IMR-90 (cell line): Measurements from ENCODE around the gene LINC01488. TPM values are rescaled to one million over a fixed set of nuclear protein-coding genes. Genes with fewer than 3 reads are reported as not detected.

Source experiments
- ATAC-seq: fragments of 200-7000 bp; cut with Tn5 transposase; 2 replicates; pipeline ENCODE4 v1.9.1; 2020; ENCODE audit warnings: low read depth, mild to moderate bottlenecking, moderate library complexity
- BruUV-seq: library from RNA; stranded (reverse); fragments of 400-500 nt; replicated peaks from 2 replicates; lab custom pipeline; 2021; lab: Mats Ljungman, UMichigan
- CTCF ChIA-PET: fragments of 300-600 bp; formaldehyde crosslinking; extraction: SDS; loops from one replicate; lab custom pipeline; 2021; ENCODE audit warnings: antibody characterized with exemption; lab: Yijun Ruan, JAX
- POLR2A ChIA-PET: fragments of 300-600 bp; sonication (Branson Sonifier 250); formaldehyde crosslinking; loops from one replicate; lab custom pipeline; 2022; ENCODE audit warnings: antibody characterized with exemption; ENCODE audit not compliant: unreplicated experiment; lab: Charles Lee
- DNase-seq: peaks from one replicate; pipeline ENCODE4 v3.0.0; 2013
- H2AFZ ChIP-seq: replicated peaks from 2 replicates; pipeline ENCODE3; 2013; ENCODE audit warnings: low read length, mild to moderate bottlenecking; ENCODE audit not compliant: poor library complexity
- H2AK5ac ChIP-seq: 2 replicates; pipeline ENCODE4 v1.6.1; 2013; ENCODE audit warnings: low read depth, low read length, inconsistent platforms
- H2AK9ac ChIP-seq: replicated peaks from 2 replicates; pipeline ENCODE3; 2013; ENCODE audit warnings: mild to moderate bottlenecking, low read depth, low read length, moderate library complexity; ENCODE audit not compliant: poor library complexity
- H2BK120ac ChIP-seq: 2 replicates; pipeline ENCODE4 v1.6.1; 2013; ENCODE audit warnings: low read depth, low read length, inconsistent platforms
- H2BK15ac ChIP-seq: 3 replicates; pipeline ENCODE4 v1.6.1; 2013; ENCODE audit warnings: low read depth, low read length, inconsistent platforms
- H2BK20ac ChIP-seq: 2 replicates; pipeline ENCODE4 v1.6.1; 2013; ENCODE audit warnings: low read depth, mild to moderate bottlenecking, inconsistent platforms, low read length, moderate library complexity
- H2BK5ac ChIP-seq: 2 replicates; pipeline ENCODE4 v1.6.1; 2013; ENCODE audit warnings: mild to moderate bottlenecking, low read depth, low read length, inconsistent platforms; ENCODE audit not compliant: poor library complexity, severe bottlenecking
- H3K14ac ChIP-seq: replicated peaks from 2 replicates; pipeline ENCODE4 v1.6.1; 2013; ENCODE audit warnings: low read depth, low read length, inconsistent platforms
- H3K18ac ChIP-seq: 2 replicates; pipeline ENCODE4 v1.6.1; 2013; ENCODE audit warnings: low read depth, low read length, control low read depth
- H3K23ac ChIP-seq: 2 replicates; pipeline ENCODE4 v1.6.1; 2013; ENCODE audit warnings: low read depth, low read length, inconsistent platforms
- H3K27ac ChIP-seq: 2 replicates; pipeline ENCODE4 v1.5.1; 2013; ENCODE audit warnings: mild to moderate bottlenecking, control low read depth, low read length; ENCODE audit not compliant: insufficient read depth
- H3K27me3 ChIP-seq: 2 replicates; pipeline ENCODE4 v1.6.1; 2013; ENCODE audit warnings: low read length; ENCODE audit not compliant: control insufficient read depth, insufficient read depth
- H3K36me3 ChIP-seq: 2 replicates; pipeline ENCODE4 v1.6.1; 2013; ENCODE audit warnings: low read length, mixed read lengths; ENCODE audit not compliant: control insufficient read depth, insufficient read depth
- H3K4ac ChIP-seq: 2 replicates; pipeline ENCODE4 v1.6.1; 2013; ENCODE audit warnings: low read depth, low read length, inconsistent platforms
- H3K4me1 ChIP-seq: 2 replicates; pipeline ENCODE4 v1.6.1; 2013; ENCODE audit warnings: low read length, mixed read lengths; ENCODE audit not compliant: control insufficient read depth, insufficient read depth
- H3K4me2 ChIP-seq: 2 replicates; pipeline ENCODE4 v1.6.1; 2013; ENCODE audit warnings: low read depth, mild to moderate bottlenecking, control low read depth, low read length, moderate library complexity
- H3K4me3 ChIP-seq: 2 replicates; pipeline ENCODE4 v1.5.1; 2013; ENCODE audit warnings: low read depth, mild to moderate bottlenecking, control low read depth, low read length, moderate library complexity; ENCODE audit not compliant: insufficient read depth
- H3K56ac ChIP-seq: 2 replicates; pipeline ENCODE4 v1.6.1; 2013; ENCODE audit warnings: low read length, inconsistent platforms; ENCODE audit not compliant: insufficient read depth; ENCODE audit errors: extremely low read depth
- H3K79me1 ChIP-seq, 2 experiments: 2 replicates each; pipeline ENCODE4 v1.6.1; 2013; ENCODE audit warnings: low read length in 2 of 2, inconsistent platforms in 1 of 2, low read depth in 1 of 2
- H3K9ac ChIP-seq: 2 replicates; pipeline ENCODE4 v1.6.1; 2013; ENCODE audit warnings: low read depth, low read length, control low read depth
- H3K9me1 ChIP-seq: 2 replicates; pipeline ENCODE4 v1.6.1; 2013; ENCODE audit warnings: low read length, inconsistent platforms; ENCODE audit not compliant: insufficient read depth
- H3K9me3 ChIP-seq: 2 replicates; pipeline ENCODE4 v1.6.1; 2013; ENCODE audit warnings: low read length; ENCODE audit not compliant: control insufficient read depth, insufficient read depth
- H4K20me1 ChIP-seq: 2 replicates; pipeline ENCODE4 v1.6.1; 2013; ENCODE audit warnings: low read length, inconsistent platforms; ENCODE audit not compliant: insufficient read depth
- H4K5ac ChIP-seq: 2 replicates; pipeline ENCODE4 v1.6.1; 2013; ENCODE audit warnings: mild to moderate bottlenecking, low read depth, low read length, control low read depth
- H4K8ac ChIP-seq, 2 experiments: 2 replicates each; pipeline ENCODE4 v1.6.1; 2013; ENCODE audit warnings: low read depth in 2 of 2, low read length in 2 of 2, control low read depth in 1 of 2, inconsistent platforms in 1 of 2
- H4K91ac ChIP-seq: 2 replicates; pipeline ENCODE4 v1.6.1; 2013; ENCODE audit warnings: low read depth, low read length, inconsistent platforms; ENCODE audit not compliant: insufficient read depth
- BHLHE40 ChIP-seq: fragments of 150-350 bp; IDR thresholded peaks from 2 replicates; pipeline ENCODE4 v1.6.1; 2016; ENCODE audit warnings: mild to moderate bottlenecking, low read depth, low read length
- RAD21 ChIP-seq: IDR thresholded peaks from 2 replicates; pipeline ENCODE4 v1.6.1; 2012; ENCODE audit warnings: low read length, improper control_type of control experiment
- RFX5 ChIP-seq: IDR thresholded peaks from 2 replicates; pipeline ENCODE4 v1.8.0; 2012; ENCODE audit warnings: low read depth, mild to moderate bottlenecking, low read length, moderate library complexity
- WGBS, 2 experiments: methylation state at CpG; one replicate each; pipeline versions ENCODE4 v1.1.5 to v1.1.7; 2013; ENCODE audit warnings: missing lambda C conversion rate in 2 of 2; ENCODE audit not compliant: insufficient read length in 1 of 2; ENCODE audit errors: extremely low coverage in 2 of 2; 5-methylcytosine and 5-hydroxymethylcytosine counted together
- dilution Hi-C: fragments of 300-500 bp; cut with HindIII; formaldehyde crosslinking; loops from one replicate; pipeline ENCODE4 v1.14.3; 2018; ENCODE audit warnings: low sequenced_read_pairs; ENCODE audit not compliant: unreplicated experiment
- in situ Hi-C: fragments of 300-500 bp; cut with MboI; formaldehyde crosslinking; loops from 3 replicates; pipeline ENCODE4 v1.14.3; 2019; ENCODE audit warnings: low sequenced_read_pairs, inconsistent platforms, mixed read lengths
- intact Hi-C: fragments of 100-400 bp; cut with micrococcal nuclease; formaldehyde crosslinking; loops from 2 replicates; pipeline ENCODE4 v1.10.0; 2022
- polyA plus RNA-seq, 3 experiments: library from polyadenylated mRNA; depleted of rRNA; stranded (reverse); fragments of >200 nt; gene quantifications; 2 replicates each; pipeline ENCODE4 v1.2.3, GENCODE V29; 2012; ENCODE audit warnings: low replicate concordance in 1 of 3
- total RNA-seq: library from RNA; depleted of rRNA; stranded (reverse); fragments of >200 nt; gene quantifications from 2 replicates; pipeline ENCODE4 v1.2.3, GENCODE V29; 2012

The LINC01488 gene
- total and polyA plus RNA-seq, 2 of the 4 experiments (the other 2 are of a cell fraction): not detected

- no peak for TF ChIP-seq RFX5
- TF ChIP-seq BHLHE40: no peak
Measured at GRCh38 chr11:69529001-69529400, 47.5 kb downstream of the LINC01488 start (continued).

- Histone ChIP-seq H3K56ac (no peak overlapping the region), H2AK5ac (no peak overlapping the region; the same call in 1 of the 2 replicates), H3K9me3 (no peaks in the 10 kb centered on the region), H4K91ac (no peak overlapping the region), H4K20me1 (no peaks in the 10 kb centered on the region), H2BK120ac (no peak overlapping the region), H2BK20ac (no peak overlapping the region), H2BK5ac (no peak overlapping the region), H4K5ac (no peak overlapping the region), H2AFZ (no peak overlapping the region), H4K8ac (no peak overlapping the region), H2BK15ac (no peak overlapping the region), H3K14ac (no peak overlapping the region), H2AK9ac (peak overlapping the region; percentile 46), H3K27me3 (peaks cover 19% of the 10 kb centered on the region), H3K79me1 (no peaks in the 10 kb centered on the region), H3K27ac (no peak overlapping the region), H3K18ac (no peak overlapping the region), H3K4me3 (no peak overlapping the region), H3K4ac (no peak overlapping the region), H3K23ac (no peak overlapping the region), H3K36me3 (no peaks in the 10 kb centered on the region), H3K9ac (no peak overlapping the region), H3K4me1 (no peaks in the 10 kb centered on the region), H3K4me2 (no peak overlapping the region), H3K9me1 (no peaks in the 10 kb centered on the region)
- ATAC-seq (no peak), DNase-seq (no peak)
- intact Hi-C loops: no loop called here
- 83% methylated on average over 13 of the region's 19 CpGs; no CpG with 5 or more reads in 1 of the 2 experiments for WGBS, 2 experiments
- no peak for TF ChIP-seq RAD21
- dilution Hi-C loops: no loop called here
- BruUV-seq: no TSS peak
- ChIA-PET POLR2A (no interaction called here), CTCF (no interaction called here)
- in situ Hi-C loops: no loop called here
Measured at GRCh38 chr11:69530278-69531070, 49.0 kb downstream of the LINC01488 start.
